Bronchial epithelial cell (primary cell): ENCODE results near the gene MON1A. TPM values are rescaled to one million over a fixed set of nuclear protein-coding genes. Genes with fewer than 3 reads are reported as not detected.

ENCODE experiments used
- DNase-seq: peaks from one replicate; pipeline ENCODE4 v3.0.0-alpha.2; 2010; ENCODE audit warnings: low read depth
- FAIRE-seq: peaks from 2 replicates; lab custom pipeline; 2011; peaks lifted over from hg19 to GRCh38; lab: Jason Lieb, UNC
- H3K27me3 ChIP-seq: 2 replicates; pipeline ENCODE4 v1.5.1; 2011; ENCODE audit warnings: low read length; ENCODE audit not compliant: control insufficient read depth, insufficient read depth
- H3K36me3 ChIP-seq: 2 replicates; pipeline ENCODE4 v1.5.1; 2011; ENCODE audit warnings: low read length; ENCODE audit not compliant: control insufficient read depth, insufficient read depth
- H3K4me3 ChIP-seq: 2 replicates; pipeline ENCODE4 v1.5.1; 2011; ENCODE audit warnings: mild to moderate bottlenecking, low read depth, low read length, control low read depth
- CTCF ChIP-seq: IDR thresholded peaks from 2 replicates; pipeline ENCODE4 v1.5.1; 2011; ENCODE audit warnings: mild to moderate bottlenecking, moderate library complexity, low read length, control low read depth, inconsistent platforms; ENCODE audit not compliant: insufficient read depth, severe bottlenecking
- total RNA-seq: library from RNA; depleted of rRNA; stranded (reverse); fragments of >200 nt; gene quantifications from 2 replicates; pipeline ENCODE4 v1.2.1, GENCODE V29; 2014

Gene MON1A
- total RNA-seq, 1 donor from 2014 or later, result 15.8 TPM

- no peaks in the 10 kb centered on the region for H3K36me3 ChIP-seq
- no peak for DNase-seq
- TF ChIP-seq CTCF, result no peak
- peaks cover 21% of the 10 kb centered on the region for H3K27me3 ChIP-seq
- no peak for FAIRE-seq
- no peak overlapping the region for H3K4me3 ChIP-seq
Observed at GRCh38 chr3:49871531-49872153, 58.0 kb downstream of the MON1A start.

- no peak within 1 kb of the TSS for H3K4me3 ChIP-seq
- no peak for TF ChIP-seq CTCF
- peaks cover 23% of the 10 kb centered on the region for H3K27me3 ChIP-seq
- H3K36me3 ChIP-seq, result no peaks in the 10 kb centered on the region
- FAIRE-seq (no peak), DNase-seq (no peak)
Observed at GRCh38 chr3:49869525-49870126, 60.0 kb downstream of the MON1A start, which contains the start of gene CAMKV. TSS of gene CAMKV (minus strand) at chr3:49869906. CDS start at chr3:49862388, 7,518 bp downstream.

GRCh38 chr3:49868862-49869466, 60.6 kb downstream of the MON1A start:
- no peak for TF ChIP-seq CTCF
- H3K27me3 ChIP-seq, result peaks cover 25% of the 10 kb centered on the region
- no peak for DNase-seq
- no peaks in the 10 kb centered on the region for H3K36me3 ChIP-seq
- H3K4me3 ChIP-seq, result no peak overlapping the region
- no peak for FAIRE-seq

GRCh38 chr3:49867871-49868321, 61.7 kb downstream of the MON1A start:
- H3K36me3 ChIP-seq, result no peaks in the 10 kb centered on the region
- no peak for TF ChIP-seq CTCF
- H3K4me3 ChIP-seq, result no peak overlapping the region
- FAIRE-seq (no peak), DNase-seq (peak; percentile 29)
- H3K27me3 ChIP-seq, result peaks cover 25% of the 10 kb centered on the region

GRCh38 chr3:49867400-49867799, 62.2 kb downstream of the MON1A start:
- Histone ChIP-seq H3K27me3 (peaks cover 25% of the 10 kb centered on the region), H3K36me3 (no peaks in the 10 kb centered on the region), H3K4me3 (no peak overlapping the region)
- DNase-seq (no peak), FAIRE-seq (no peak)
- TF ChIP-seq CTCF, result no peak
